Measurements from ENCODE around the gene EED. TPM values are rescaled to one million over a fixed set of nuclear protein-coding genes. Genes with fewer than 3 reads are reported as not detected.

Gene EED
- total and polyA plus RNA-seq, 9 of the 15 experiments (the other 6 are each of a cell fraction or from before 2014, with no cell fraction given): 33.0 to 110 (median 55.1) TPM

DNA sequence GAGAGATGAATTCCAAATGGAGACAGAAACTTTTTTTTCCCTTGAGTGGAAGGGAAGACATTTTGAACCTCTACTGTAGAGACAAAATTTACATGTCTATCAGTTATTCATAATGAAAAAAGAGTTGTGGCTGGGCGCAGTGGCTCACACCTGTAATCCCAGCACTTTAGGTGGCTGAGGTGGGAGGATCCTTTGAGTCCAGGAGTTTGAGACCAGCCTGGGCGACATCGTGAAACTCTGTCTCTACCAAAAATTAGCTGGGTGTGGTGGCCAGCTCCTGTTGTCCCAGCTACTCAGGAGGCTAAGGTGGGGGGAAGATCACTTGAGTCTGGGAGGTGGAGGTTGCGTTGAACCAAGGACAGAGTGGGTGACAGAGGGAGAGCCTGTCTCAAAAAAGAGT is 4.1 kb downstream of the EED start:
- H3K36me3 ChIP-seq (ENCODE audit: control insufficient read depth, insufficient read depth, low read length): peaks cover 40% of the 10 kb centered on the region; the same call in 2 of the 3 replicates
- no peak for TF ChIP-seq ZBTB17 (CRISPR knock-in tag; IDR thresholded peaks at IDR 0.05)
- TF ChIP-seq, protein P1, sequence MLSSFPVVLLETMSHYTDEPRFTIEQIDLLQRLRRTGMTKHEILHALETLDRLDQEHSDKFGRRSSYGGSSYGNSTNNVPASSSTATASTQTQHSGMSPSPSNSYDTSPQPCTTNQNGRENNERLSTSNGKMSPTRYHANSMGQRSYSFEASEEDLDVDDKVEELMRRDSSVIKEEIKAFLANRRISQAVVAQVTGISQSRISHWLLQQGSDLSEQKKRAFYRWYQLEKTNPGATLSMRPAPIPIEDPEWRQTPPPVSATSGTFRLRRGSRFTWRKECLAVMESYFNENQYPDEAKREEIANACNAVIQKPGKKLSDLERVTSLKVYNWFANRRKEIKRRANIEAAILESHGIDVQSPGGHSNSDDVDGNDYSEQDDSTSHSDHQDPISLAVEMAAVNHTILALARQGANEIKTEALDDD (IDR thresholded peaks at IDR 0.05): no peak
- no peak for TF ChIP-seq PREB (CRISPR knock-in tag; IDR thresholded peaks at IDR 0.05)
- TF ChIP-seq RBBP5 (IDR thresholded peaks at IDR 0.05; ENCODE audit: borderline replicate concordance, insufficient read depth, low read length, poor library complexity, severe bottlenecking): no peak
- no peak for TF ChIP-seq ZNF79 (CRISPR knock-in tag; IDR thresholded peaks at IDR 0.05; ENCODE audit: low read depth)
- TF ChIP-seq MEF2A (IDR thresholded peaks at IDR 0.05; ENCODE audit: control insufficient read depth, low read depth, low read length): no peak
- TF ChIP-seq HIVEP1 (CRISPR knock-in tag; IDR thresholded peaks at IDR 0.05): no peak
- TF ChIP-seq ETV1 (tag; conservative IDR thresholded peaks at IDR 0.05; ENCODE audit: low read depth): no peak
- no peak for TF ChIP-seq ETS2 (tag; IDR thresholded peaks at IDR 0.05; ENCODE audit: borderline replicate concordance, poor library complexity, severe bottlenecking)
- TF ChIP-seq CBX2 (IDR thresholded peaks at IDR 0.05; ENCODE audit: insufficient read depth, low read length, poor library complexity, severe bottlenecking): no peak
- TF ChIP-seq SETDB1 (IDR thresholded peaks at IDR 0.05; ENCODE audit: low read length): no peak
- TF ChIP-seq, protein P2, sequence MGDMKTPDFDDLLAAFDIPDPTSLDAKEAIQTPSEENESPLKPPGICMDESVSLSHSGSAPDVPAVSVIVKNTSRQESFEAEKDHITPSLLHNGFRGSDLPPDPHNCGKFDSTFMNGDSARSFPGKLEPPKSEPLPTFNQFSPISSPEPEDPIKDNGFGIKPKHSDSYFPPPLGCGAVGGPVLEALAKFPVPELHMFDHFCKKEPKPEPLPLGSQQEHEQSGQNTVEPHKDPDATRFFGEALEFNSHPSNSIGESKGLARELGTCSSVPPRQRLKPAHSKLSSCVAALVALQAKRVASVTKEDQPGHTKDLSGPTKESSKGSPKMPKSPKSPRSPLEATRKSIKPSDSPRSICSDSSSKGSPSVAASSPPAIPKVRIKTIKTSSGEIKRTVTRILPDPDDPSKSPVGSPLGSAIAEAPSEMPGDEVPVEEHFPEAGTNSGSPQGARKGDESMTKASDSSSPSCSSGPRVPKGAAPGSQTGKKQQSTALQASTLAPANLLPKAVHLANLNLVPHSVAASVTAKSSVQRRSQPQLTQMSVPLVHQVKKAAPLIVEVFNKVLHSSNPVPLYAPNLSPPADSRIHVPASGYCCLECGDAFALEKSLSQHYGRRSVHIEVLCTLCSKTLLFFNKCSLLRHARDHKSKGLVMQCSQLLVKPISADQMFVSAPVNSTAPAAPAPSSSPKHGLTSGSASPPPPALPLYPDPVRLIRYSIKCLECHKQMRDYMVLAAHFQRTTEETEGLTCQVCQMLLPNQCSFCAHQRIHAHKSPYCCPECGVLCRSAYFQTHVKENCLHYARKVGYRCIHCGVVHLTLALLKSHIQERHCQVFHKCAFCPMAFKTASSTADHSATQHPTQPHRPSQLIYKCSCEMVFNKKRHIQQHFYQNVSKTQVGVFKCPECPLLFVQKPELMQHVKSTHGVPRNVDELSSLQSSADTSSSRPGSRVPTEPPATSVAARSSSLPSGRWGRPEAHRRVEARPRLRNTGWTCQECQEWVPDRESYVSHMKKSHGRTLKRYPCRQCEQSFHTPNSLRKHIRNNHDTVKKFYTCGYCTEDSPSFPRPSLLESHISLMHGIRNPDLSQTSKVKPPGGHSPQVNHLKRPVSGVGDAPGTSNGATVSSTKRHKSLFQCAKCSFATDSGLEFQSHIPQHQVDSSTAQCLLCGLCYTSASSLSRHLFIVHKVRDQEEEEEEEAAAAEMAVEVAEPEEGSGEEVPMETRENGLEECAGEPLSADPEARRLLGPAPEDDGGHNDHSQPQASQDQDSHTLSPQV (IDR thresholded peaks at IDR 0.05): no peak
- TF ChIP-seq ZNF239 (CRISPR knock-in tag; IDR thresholded peaks at IDR 0.05): no peak
- no peak for TF ChIP-seq ZBTB26 (CRISPR knock-in tag; IDR thresholded peaks at IDR 0.05)
- H3K4me1 ChIP-seq (replicated peaks in 1 of 2; ENCODE audit: control insufficient read depth in 2 of 2, insufficient read depth in 2 of 2, low read length in 2 of 2): peaks cover 3 to 14% of the 10 kb centered on the region in 2 experiments; a peak in 3 of 5 replicates
- POLR2A ChIA-PET: no interaction called here
- no peak for DNase-seq (ENCODE audit: extremely low read depth in 1 of 4, low spot score in 3 of 4)
- no peak overlapping the region; a peak in 1 of 4 replicates for H3K9ac ChIP-seq (ENCODE audit: insufficient read depth in 1 of 2, low read depth in 2 of 2, low read length in 2 of 2)
- no peak overlapping the region for H2AFZ ChIP-seq (ENCODE audit: low read depth, low read length)
- 57% methylated on average over 4 of the region's 4 CpGs for WGBS (ENCODE audit: insufficient coverage, low coverage, missing lambda C conversion rate)
- peaks cover 15% of the 10 kb centered on the region for H4K20me1 ChIP-seq (replicated peaks; ENCODE audit: control insufficient read depth, insufficient read depth, low read length)
- CTCF ChIA-PET (ENCODE audit: low intra/inter-chr PET ratio): no interaction called here
- no peak for ATAC-seq
- H3K9me1 ChIP-seq (ENCODE audit: control insufficient read depth, insufficient read depth, low read length): no peaks in the 10 kb centered on the region
- intact Hi-C loops (cut with micrococcal nuclease): loop anchor here (10.0 kb wide), 1 partner anchor 584 kb away; the partner anchor contains the start of gene CREBZF
- H3K9me3 ChIP-seq (replicated peaks; ENCODE audit: control insufficient read depth, insufficient read depth, low read depth, low read length): no peaks in the 10 kb centered on the region
- no peaks in the 10 kb centered on the region for H3K27me3 ChIP-seq (ENCODE audit: control insufficient read depth in 2 of 2, insufficient read depth in 2 of 2, low read length in 2 of 2)
- H3K4me3 ChIP-seq: no peak overlapping the region
- peaks cover 86% of the 10 kb centered on the region for H3K79me2 ChIP-seq (ENCODE audit: control insufficient read depth, insufficient read depth, low read length)
- in situ Hi-C loops (cut with MboI): no loop called here
- no peak overlapping the region; the same call in 1 of the 2 replicates for H3K4me2 ChIP-seq (ENCODE audit: insufficient read depth, low read length)
- no peak for FAIRE-seq
- H3K27ac ChIP-seq (ENCODE audit: extremely low read depth, low read depth, low read length): no peak overlapping the region
- no TSS peak for BruUV-seq (replicated peaks)
